Right hindlimb (tissue), 1 donor: ENCODE data around the gene LCN2.
"Not testable (repeated sequence)": the region's sequence is repeated elsewhere in the genome, so short reads cannot be mapped to it uniquely, and the experiment has no call there.

Experiments used
- DNase-seq: peaks from one replicate; pipeline ENCODE4 v3.0.0-alpha.2; 2018

LCN2 gene

DNA sequence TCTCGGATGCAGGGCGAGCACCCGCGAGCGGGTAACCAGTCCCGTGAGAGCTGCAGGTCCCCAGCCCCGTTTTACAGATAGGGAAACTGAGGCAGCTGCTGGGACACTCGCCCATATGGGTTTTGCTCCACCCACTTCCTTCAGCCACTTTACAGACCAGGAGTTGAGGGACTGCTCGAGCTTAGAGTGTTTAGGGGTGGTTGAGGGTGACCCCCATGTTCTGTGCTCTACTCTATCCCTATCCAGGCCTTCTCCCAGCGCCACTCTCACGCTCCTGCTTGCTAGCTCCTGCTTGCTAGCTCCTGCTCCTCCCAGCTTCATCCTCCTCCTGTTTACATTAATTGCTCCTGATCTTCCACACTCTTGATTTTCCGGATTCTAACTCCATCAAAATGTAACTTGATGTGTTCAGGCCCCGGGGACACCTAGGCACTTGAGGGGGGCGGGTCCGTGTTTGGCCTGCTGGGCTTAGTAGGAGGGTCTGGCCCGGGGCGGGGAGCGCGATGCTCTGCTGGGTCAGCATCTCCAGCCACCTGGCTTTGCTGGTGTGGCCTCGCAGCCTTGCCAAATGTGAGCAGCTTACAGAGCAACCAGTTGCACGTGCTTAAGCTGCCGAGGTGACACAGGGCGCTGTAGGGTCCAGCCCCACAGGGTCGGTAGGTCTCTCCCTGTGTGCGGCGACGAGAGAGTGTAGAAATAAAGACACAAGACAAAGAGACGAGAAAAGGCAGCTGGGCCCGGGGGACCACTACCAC lies 20.2 kb upstream of the LCN2 start:
- DNase-seq = peak; percentile 34

DNA sequence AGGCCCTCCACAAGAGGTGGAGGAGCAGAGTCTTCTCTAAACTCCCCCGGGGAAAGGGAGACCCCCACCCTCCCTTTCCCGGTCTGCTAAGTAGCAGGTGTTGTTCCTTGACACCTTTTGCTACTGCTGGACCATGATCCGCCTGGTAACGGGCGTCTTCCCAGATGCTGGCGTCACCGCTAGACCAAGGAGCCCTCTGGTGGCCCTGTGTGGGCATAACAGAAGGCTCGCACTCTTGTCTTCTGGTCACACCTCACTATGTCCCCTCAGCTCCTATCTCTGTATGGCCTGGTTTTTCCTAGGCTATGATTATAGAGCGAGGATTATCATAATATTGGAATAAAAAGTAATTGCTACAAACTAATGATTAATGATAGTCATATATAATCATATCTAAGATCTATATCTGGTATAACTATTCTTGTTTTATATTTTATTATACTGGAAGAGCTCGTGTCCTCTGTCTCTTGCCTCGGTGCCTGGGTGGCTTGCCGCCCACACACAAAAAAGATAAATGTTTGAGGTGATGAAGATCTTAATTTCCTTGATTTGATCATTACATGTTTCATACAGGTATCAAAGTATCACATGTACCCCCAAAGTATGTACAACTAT lies 19.2 kb upstream of the LCN2 start:
- DNase-seq = not testable (repeated sequence)

GRCh38 chr9:128130651-128131050 lies 18.6 kb upstream of the LCN2 start:
- DNase-seq = peak; percentile 13

GRCh38 chr9:128131346-128131745 lies 17.9 kb upstream of the LCN2 start:
- DNase-seq = peak; percentile 16

- DNase-seq = peak; percentile 77
These were observed 17.1 kb upstream of the LCN2 start for GRCh38 chr9:128132139-128132538.

DNA sequence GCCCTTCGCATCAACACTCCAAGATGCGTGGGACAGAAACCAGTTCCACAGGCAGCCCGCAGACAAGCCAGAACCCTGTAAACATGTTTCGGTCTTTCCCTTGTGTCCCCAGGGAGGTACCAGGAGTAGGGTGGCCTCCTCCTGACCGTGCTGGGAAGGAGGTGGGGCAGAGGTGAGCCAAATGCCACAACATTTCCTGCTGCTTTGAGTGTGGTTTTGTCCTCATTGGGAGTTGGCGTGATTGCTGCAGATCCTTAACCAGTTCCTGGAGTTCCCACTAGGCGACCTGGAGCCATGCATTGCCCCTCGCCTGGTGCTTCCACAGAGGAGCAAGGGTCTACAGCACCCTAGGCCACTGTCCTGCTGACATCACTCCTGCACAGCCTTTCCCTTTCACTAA lies 13.7 kb upstream of the LCN2 start:
- DNase-seq = not testable (repeated sequence)

DNA sequence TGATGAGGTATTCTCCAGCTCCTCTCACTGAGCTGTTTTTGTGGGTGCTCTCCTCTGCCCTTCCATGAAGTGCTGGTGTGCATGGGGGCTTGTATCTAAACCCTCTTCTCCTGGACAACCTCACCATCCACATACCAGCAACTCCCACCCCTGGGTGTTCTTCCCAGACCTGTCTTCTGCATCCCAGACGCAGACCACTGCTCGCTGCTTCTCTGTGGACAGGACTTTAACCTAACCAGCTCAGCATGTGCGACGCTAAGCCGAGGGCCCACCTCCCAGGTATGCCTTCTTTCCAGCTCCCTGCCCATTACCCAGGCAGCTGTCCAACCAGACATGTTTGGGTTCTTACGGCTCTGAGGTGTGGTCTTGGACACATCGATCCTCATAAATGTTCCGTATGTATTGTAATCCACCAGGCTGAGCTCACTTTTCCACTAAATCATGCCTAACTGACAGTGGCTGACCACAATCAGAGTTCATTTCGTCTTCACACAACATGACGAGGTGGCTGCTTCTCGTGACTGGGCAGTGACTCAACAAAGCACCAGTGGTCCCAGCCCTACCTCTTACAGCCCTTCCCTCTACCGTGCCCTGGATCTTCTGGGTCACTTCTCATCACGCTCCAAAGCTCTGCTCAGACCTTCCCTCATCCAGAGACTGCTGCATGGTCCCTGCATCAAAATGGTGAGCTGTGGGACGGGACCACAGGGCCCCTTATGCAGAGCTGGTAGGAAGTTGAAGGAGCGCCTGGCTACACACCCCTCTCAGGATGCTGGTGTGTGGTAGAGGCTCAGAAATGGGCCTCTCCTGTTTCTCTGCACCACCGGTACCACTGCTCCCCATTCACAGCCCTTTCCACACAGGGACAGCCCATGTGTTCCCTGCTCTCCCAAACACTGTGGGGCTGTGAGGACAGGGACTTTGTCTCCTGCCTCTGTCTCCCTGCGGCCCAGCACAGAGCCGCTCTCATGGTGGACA lies 12.1 kb upstream of the LCN2 start:
- DNase-seq = peak; percentile 12

- DNase-seq = no peak
These were observed 11.3 kb upstream of the LCN2 start for GRCh38 chr9:128138001-128138400.

- DNase-seq = peak; percentile 7
These were observed 9.6 kb upstream of the LCN2 start for GRCh38 chr9:128139621-128140020.

- peak; percentile 8 for DNase-seq
These were observed 7.6 kb upstream of the LCN2 start for GRCh38 chr9:128141604-128142003.

DNA sequence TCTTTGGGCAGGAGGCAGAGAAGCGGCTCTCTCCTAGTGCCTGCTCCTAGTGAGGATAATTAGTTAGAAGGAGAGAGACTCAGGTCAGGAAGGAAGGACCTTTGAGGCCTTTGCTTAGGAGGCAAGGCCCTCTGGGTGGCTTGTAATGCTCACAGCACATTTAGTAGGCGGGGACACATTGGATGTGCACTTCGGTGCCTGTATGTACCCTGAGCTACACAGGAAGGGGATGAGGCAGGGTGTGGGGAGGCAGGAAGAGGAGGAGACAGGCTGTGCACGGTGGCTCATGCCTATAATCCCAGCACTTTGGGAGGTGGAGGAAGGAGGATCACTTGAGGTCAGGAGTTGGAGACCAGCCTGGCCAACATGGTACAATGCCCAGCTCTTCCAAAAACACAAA lies 7.2 kb upstream of the LCN2 start:
- DNase-seq = peak; percentile 18

GRCh38 chr9:128142596-128142995 lies 6.7 kb upstream of the LCN2 start:
- peak; percentile 39 for DNase-seq

DNA sequence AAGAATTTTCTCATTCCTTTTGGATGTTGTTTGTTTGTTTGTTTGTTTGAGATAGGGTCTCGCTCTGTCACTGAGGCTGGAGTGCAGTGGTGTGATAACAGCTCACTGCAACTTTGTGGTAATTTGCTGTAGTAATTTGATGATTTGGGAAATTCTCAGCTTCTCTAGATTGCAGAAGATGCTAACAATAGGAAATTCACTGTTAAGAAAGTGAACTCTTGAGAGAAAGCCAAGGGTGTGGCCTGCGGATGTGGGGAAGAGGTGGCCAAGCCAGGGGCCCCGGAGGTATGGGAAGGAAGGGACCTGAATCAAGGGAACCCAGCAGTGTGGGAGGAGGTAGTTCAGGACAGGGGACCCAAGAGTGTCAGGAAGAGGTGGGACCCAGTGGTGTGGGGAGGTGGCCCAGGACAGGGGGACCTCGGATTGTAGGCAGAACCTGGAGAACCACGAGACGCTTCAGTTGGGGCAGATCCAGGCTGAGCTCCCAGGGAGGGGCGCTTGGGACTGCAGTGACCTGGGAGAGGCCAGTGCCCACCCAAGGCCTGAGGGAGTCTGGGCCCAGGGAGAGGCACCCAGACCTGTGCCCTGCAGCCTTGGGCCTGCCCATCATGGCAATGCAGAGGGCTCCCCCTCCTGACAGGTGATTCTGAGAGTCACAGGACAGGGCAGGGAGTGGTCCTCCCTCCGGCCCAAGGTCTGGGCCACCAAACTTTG lies 5.6 kb upstream of the LCN2 start:
- DNase-seq = peak; percentile 10

GRCh38 chr9:128144239-128145181 lies 4.7 kb upstream of the LCN2 start:
- peak; percentile 16 for DNase-seq

GRCh38 chr9:128145536-128145935 lies 3.7 kb upstream of the LCN2 start:
- no peak for DNase-seq

GRCh38 chr9:128145951-128146351 lies 3.3 kb upstream of the LCN2 start:
- DNase-seq = peak; percentile 16

- peak; percentile 13 for DNase-seq
These were observed 2.6 kb upstream of the LCN2 start for GRCh38 chr9:128146591-128147120.

- DNase-seq = no peak
These were observed 698 bp upstream of the LCN2 start for GRCh38 chr9:128148509-128149000.

DNA sequence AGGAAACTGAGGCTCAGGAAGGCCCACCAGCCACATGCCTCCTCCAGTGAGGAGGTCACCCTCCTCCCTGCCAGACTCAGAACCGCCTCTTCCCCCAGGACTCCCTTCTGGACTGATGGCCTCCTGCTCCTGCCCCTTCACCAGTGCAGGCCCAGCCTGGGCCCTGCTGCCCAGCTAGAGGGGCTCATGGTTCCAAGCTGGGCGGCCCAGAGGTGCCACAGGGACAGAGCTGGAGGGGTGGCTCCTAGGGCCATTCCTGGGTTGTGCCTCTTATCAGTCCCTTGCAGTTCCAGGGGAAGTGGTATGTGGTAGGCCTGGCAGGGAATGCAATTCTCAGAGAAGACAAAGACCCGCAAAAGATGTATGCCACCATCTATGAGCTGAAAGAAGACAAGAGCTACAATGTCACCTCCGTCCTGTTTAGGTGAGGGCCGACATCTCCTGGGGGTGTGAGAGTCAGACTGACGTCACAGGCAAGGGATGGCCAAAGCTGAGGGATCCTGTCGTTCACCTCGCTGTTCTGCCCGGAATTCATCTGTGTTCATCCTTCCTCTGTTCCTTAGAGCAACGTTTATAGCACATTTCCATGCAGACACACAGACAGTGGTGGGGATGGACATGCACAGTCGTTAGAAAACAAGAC lies 819 bp downstream of the LCN2 start:
- DNase-seq = peak; percentile 15

- peak; percentile 20 for DNase-seq
These were observed 1.5 kb downstream of the LCN2 start for GRCh38 chr9:128150594-128151308.
